ENCODE measurements around the gene FAM117A. TPM values are rescaled to one million over a fixed set of nuclear protein-coding genes. Genes with fewer than 3 reads are reported as not detected.
A peak's percentile ranks its signal among the peaks of the same experiment; 100 is the strongest.

The FAM117A gene
- total and polyA plus RNA-seq, 10 of the 15 experiments (the other 5 are each of a cell fraction or from before 2014, with no cell fraction given) = 2.1 to 29.6 (median 20.0) TPM

DNA sequence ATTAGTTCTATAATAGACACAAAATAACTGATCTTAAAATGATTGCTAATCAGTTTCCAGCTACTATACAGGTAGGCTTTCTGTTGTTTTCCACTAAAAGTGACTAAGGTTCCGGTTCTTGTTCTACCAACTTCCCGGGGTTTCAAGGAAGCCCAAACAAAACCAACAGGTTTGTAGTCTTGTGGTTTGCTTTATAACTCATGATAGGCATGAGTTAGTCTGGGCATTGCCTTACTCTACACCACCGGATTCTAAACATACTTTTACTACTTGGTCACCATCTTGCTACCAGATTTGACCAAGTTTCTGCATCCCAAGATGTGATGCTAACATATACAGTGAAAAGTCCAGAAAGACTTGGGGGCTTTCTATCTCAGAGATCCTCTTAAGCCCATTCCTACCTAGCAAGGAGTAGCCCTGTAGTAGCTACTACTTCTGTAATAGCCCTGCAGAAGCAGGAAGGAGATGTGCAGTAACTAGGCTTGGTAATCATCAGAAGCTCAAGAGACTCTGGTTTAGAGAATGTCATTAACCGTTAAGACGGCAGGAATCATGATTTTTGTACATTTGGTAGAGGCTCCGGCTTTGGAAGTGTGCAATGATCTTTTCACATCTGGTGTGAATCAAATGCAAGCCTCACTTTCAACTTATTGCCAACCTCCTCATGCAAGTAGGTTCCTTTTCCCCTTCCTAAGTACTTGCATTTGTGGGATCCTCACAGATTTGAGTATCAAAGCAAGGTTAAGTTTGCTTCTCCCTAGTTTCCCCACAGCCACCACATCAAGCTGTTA is 1.6 kb downstream of the FAM117A start:
- H3K4me2 ChIP-seq (ENCODE audit: control insufficient read depth, insufficient read depth) = peak overlapping the region; percentile 91
- peaks cover 21% of the 10 kb centered on the region for H3K79me2 ChIP-seq (ENCODE audit: control insufficient read depth, insufficient read depth, low read length)
- SMC1A ChIA-PET (ENCODE audit: uncharacterized antibody, unreplicated experiment) = interaction anchor here (1.0 to 12.5 kb wide), 9 partner anchors 13 to 59 kb away, joined by 3 to 128 read pairs (median 4); no protein-coding TSS in a partner anchor
- BruUV-seq (replicated peaks) = no TSS peak
- POLR2A ChIA-PET = interaction anchor here (0.6 to 8.5 kb wide), 9 partner anchors 9 to 55 kb away, joined by 3 to 116 read pairs (median 7); partner anchors contain the start of genes KAT7 and SLC35B1
- TF ChIP-seq, protein P1, sequence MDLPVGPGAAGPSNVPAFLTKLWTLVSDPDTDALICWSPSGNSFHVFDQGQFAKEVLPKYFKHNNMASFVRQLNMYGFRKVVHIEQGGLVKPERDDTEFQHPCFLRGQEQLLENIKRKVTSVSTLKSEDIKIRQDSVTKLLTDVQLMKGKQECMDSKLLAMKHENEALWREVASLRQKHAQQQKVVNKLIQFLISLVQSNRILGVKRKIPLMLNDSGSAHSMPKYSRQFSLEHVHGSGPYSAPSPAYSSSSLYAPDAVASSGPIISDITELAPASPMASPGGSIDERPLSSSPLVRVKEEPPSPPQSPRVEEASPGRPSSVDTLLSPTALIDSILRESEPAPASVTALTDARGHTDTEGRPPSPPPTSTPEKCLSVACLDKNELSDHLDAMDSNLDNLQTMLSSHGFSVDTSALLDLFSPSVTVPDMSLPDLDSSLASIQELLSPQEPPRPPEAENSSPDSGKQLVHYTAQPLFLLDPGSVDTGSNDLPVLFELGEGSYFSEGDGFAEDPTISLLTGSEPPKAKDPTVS (IDR thresholded peaks at IDR 0.05; ENCODE audit: low read depth, low read length) = no peak
- TF ChIP-seq STAT3 (IDR thresholded peaks at IDR 0.05; ENCODE audit: low read depth, low read length) = no peak
- TF ChIP-seq CBFB (IDR thresholded peaks at IDR 0.05; ENCODE audit: low read depth) = no peak
- TF ChIP-seq, protein P2, sequence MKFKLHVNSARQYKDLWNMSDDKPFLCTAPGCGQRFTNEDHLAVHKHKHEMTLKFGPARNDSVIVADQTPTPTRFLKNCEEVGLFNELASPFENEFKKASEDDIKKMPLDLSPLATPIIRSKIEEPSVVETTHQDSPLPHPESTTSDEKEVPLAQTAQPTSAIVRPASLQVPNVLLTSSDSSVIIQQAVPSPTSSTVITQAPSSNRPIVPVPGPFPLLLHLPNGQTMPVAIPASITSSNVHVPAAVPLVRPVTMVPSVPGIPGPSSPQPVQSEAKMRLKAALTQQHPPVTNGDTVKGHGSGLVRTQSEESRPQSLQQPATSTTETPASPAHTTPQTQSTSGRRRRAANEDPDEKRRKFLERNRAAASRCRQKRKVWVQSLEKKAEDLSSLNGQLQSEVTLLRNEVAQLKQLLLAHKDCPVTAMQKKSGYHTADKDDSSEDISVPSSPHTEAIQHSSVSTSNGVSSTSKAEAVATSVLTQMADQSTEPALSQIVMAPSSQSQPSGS (IDR thresholded peaks at IDR 0.05; ENCODE audit: low read length) = no peak
- no peak for TF ChIP-seq CHD1 (IDR thresholded peaks at IDR 0.05; ENCODE audit: low read depth, low read length)
- H3K4me1 ChIP-seq (ENCODE audit: control insufficient read depth, insufficient read depth, low read length) = peaks cover 18% of the 10 kb centered on the region
- ATAC-seq (no peak), DNase-seq (ENCODE audit: low read depth, low spot score) (no peak), FAIRE-seq (no peak)
- H3K27ac ChIP-seq (ENCODE audit: control insufficient read depth, insufficient read depth) = no peak overlapping the region; the same call in 1 of the 2 replicates
- CTCF ChIA-PET = interaction anchor here (0.7 to 4.2 kb wide), 6 partner anchors 10 to 53 kb away, joined by 3 to 36 read pairs (median 4); partner anchors contain the start of gene SLC35B1
- WGBS (ENCODE audit: insufficient coverage, insufficient replicate concordance, low lambda C conversion rate, missing lambda C conversion rate) = 92% methylated on average over 6 of the region's 6 CpGs
- RAD21 ChIA-PET (ENCODE audit: unreplicated experiment) = interaction anchor here (1.3 to 4.3 kb wide), 5 partner anchors 15 to 54 kb away, joined by 4 to 37 read pairs (median 6); partner anchors contain the start of gene KAT7
- 0 out of 4 replicates have a peak, but pooled peaks cover 0 to 6% of the 10 kb centered on the region in 2 experiments for H3K36me3 ChIP-seq (ENCODE audit: control insufficient read depth in 2 of 2, insufficient read depth in 2 of 2, low read length in 1 of 2)
- H2AFZ ChIP-seq (ENCODE audit: control insufficient read depth, low read depth, low read length) = no peak overlapping the region
- H3K9ac ChIP-seq (ENCODE audit: control insufficient read depth, insufficient read depth, low read length) = peak overlapping the region; percentile 43; the same call in 1 of the 2 replicates
- intact Hi-C loops (cut with micrococcal nuclease; ENCODE audit: unreplicated experiment) = loop anchor here (5.0 kb wide), 1 partner anchor 55 kb away; the partner anchor contains the start of gene SLC35B1
- no peaks in the 10 kb centered on the region for H3K27me3 ChIP-seq (replicated peaks in 1 of 2; ENCODE audit: control insufficient read depth in 2 of 2, insufficient read depth in 2 of 2, low read length in 1 of 2)
- in situ Hi-C loops (cut with MboI) = no loop called here
- H3K4me3 ChIP-seq = peak overlapping the region; percentile 86
- no peaks in the 10 kb centered on the region for H3K9me3 ChIP-seq (replicated peaks; ENCODE audit: control insufficient read depth, insufficient read depth, low read length)
- no peaks in the 10 kb centered on the region; the same call in 1 of the 2 replicates for H4K20me1 ChIP-seq (ENCODE audit: control insufficient read depth, insufficient read depth)

Measured in GM12878 (cell line).